Inflammatory macrophage (primary cell): ENCODE results near the gene FHIT.

Source experiments
- DNase-seq, 2 donors: peaks; one replicate each; pipeline ENCODE4 v3.0.0-alpha.2; 2020 to 2022

FHIT gene

DNA sequence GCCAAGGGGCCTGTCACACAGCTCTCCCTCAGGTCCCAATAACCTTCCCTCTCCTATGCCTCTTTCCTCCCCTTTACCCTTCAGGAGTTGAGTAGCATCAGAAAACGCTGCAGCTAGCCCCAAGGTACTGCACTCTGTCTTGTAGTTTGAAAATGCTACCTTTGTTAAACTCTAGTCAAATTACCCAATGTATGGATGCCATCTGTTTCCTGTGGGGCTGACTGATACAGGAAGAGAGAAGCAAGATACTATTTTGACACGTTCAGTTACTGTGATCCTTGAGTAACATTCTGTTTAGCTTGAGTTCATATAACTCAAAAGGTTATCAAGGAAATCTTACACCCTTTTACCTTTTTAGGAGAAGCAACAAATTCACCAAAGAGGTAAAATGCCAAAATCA, 493.1 kb downstream of the FHIT start:
- peak in 1 of 2 donors; percentile 13 for DNase-seq

DNA sequence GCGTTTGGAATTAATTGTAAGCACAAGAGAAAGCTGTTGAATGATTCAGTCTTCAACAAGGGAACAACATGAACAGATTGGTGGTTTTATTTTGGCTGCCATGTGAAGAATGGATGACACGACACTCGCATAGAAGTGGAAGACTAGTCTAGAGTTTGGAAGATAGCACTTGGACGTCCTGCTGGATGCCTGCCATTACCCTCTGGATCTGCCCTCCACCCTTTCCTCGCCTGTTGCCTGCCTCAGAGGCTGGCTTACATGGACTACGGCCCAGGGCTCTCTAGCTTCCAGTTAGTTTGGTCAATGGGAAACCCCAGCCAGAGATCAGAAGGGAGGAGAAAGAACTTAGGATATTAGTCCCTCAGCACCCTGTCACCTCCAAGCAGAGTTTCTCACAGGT, 493.5 kb downstream of the FHIT start:
- no peak for DNase-seq

DNA sequence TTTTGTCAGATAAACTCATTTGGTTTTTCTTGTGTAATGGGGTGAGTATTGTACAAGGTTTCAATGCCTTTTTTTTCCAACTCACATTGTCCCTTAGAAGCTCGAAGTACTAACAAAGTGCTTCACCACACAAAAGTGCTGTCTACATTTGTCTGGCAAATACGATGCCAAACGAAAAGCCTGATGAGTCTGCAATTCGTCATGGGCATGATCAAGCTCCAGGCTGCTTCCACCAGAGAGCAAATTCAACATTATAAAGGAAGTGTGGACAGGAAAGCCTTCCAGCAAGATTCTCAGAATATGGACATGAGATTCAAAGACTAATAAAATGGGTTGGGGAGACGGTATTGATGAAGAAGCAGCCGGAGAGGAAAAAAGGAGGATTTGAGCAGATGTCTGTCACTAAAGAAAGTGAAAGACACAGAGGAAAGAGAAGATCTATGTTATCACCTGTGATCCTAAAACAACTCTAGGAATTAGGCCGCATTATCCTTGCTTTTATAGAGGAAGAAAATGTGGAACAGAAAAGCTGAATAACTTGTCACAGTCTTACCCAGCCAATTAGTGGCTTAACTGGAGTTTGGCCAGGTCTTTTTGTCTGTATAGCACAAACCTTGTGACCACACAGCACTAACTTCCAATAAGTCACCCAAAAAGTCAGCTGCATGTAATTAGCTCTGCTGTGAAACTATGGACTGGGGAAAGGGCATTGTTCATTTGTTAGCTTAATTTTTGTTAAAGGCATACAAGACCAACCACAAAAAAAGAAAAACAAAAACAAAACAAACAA, 494.8 kb downstream of the FHIT start:
- DNase-seq: no peak

DNA sequence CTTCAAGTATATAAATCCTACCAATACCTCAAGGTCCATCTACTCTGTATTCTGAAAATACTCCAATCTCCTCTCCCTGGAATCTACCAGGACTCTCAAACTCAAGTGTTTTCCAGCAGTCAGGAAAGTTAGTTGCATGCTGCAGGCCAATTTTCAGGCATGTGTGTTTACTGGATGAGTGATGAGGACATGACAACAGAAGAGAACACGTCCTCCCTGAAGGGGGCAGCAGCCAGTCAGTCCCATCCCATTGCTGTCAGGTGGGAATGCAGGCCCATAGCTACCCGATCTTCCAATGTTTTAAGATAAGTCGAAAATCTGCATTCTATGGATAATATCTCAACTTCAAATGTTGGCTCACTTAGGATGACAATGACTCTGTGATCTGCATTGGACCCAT, 496.2 kb downstream of the FHIT start:
- no peak for DNase-seq

DNA sequence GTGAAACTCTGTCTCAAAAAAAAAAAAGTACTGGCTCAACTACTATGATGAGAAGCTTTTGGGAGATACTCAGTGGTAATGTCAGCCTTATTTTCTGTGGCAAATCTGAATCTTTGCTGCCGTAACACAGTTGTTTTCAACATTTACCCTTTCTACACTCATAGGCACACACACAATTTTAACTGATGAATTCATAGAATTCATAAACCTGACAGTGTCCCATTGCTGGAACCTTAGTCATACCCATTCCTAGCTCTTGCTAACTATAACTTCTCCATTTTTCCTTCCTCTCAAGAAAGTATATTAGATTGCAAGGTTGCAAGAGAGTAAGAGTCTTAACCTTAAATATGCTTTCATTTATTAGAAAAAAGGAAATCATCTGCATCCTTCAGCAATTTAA, 496.6 kb downstream of the FHIT start:
- peak; percentile 10 to 37 for DNase-seq

- no peak for DNase-seq
Measured at GRCh38 chr3:60752809-60753208, 498.4 kb downstream of the FHIT start.

DNA sequence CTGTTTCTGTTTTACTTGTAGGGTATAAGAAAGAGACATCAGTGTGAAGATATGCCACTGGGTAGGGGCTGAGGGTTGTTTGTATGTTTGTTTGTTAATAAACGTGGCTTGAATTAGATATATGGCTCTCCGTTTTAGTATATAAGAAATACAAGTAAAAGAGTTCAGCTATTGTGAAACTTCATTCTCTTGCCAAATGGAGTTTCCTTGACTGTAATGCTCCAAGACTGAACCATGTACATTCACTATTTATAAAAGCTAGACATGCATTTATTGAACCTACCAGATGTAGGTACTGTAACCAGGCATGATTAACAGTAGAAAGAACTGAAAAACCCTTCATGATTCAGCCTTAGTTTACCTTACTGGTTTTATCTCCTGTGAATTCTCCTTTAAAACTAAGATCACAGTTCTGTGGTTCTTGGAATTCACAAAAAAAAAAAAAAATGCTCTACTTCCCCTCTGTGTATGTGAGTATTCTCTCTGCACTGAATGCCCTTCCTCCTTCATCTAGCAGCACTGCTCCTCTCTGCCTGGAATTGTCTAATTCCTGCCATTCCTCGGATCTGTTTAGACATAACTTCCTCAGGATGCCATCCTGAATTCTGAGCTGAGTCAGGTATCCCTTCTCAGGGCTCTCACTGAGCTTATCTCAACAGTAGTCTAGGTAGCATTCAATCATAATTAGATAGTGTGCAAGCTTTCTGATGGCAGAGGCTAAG, 504.4 kb downstream of the FHIT start:
- DNase-seq: peak; percentile 5 to 45

DNA sequence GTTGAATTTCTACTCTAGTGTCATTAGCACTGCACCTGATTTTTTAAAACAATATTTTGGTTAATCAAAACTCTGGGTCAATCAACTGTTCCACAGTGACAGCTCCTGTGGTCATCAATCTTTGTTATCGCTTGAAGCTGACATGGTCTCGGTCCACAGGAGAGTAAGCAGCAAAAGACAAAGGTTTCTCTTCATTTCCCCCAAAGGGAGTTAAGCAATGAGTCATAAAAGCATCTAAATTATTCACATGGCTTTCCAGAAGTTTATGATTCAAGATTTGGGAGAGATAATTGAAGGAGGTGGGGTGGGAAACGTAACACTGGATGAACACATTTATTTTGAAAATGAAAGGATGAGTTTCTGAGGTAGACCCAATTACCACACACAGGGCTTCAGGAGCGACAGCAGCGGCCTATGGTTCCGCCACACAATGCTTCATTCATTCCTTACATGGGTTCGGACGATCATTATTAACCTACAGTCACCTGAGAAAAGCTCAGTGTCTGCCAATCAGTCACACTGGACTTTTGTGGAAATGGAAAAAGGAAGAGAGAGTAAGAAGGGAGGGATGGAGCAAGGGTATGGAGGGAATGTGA, 505.1 kb downstream of the FHIT start:
- no peak for DNase-seq

- no peak for DNase-seq
Measured at GRCh38 chr3:60743631-60744164, 507.6 kb downstream of the FHIT start.

DNA sequence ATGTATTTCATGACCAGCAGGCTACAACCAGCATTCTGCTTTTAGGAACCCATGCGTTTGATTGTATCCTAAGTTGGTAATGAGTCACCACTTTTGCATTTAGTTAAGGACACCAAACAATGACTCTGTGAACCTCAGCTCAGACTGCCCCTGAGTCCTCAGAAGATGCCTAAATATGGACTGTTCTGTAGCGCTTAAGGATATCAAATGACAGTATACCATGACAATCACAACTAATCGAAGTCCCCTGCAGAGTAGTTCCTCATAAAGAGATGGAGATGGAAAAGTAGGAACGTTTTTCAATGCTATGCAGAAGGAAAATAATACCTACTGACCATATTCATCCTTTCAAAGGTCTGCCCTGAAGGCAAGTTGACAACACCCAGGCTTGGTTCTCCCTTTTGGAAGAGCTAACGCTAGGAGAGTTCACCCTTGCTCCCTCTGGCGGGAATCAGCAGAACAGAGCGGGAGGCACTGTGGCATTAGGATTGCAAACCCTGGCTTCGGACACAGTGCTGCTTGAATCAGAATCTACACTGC, 508.6 kb downstream of the FHIT start:
- no peak for DNase-seq

DNA sequence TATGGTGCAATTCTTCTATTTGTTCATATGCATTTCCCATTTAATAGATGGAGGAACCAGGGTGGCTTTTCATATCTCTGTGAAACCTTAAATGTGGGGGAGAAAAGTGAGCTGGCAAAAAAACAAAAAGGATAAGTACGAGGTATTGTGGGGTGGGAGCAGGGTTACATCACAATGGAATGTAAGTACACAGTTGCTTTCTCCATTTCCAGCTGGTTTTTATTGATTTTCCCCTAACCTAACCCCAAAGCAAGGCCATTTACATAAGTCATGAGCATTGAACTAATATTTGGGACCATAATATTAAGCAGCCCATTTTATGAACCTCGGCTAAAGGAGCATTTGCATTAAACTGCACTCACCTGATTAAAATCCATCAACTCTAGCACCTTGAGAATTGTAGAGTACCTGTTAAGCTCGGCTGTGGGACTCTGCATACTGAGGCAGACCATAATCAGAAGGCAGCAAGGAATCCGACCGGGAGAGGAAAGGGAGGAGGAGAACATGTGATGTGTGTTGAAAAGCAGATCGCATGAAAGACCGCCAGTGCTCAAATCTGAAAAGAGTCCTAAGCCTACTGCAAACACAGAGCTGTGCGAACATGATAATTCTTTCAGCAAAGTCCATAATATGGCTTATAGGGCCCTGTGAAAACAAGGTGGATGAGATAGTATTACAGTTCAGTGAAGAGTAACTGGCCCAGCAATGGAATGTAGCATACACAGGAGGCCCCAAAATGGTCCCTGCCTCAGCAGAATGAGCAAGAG, 513.4 kb downstream of the FHIT start:
- no peak for DNase-seq

GRCh38 chr3:60730371-60730770, 520.9 kb downstream of the FHIT start:
- DNase-seq: no peak

DNA sequence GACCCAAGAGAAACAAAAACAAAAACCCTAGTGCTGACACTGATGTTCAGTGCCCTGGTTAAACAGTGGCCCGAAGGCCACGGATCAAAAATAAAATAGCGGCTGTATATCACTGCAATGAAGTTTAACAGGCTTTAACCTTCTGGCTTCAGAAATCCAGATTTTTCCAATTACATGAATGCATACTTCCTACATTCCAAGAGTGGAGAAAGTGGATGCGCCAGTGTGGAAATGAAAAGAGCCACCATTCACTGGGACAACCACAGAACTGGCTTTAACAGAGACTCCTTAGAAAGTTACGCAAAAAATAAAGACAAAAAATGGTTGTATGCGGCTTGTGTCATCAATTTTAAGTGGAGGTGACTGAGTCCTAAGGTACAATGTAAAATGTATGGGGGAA, 522.2 kb downstream of the FHIT start:
- DNase-seq: no peak

DNA sequence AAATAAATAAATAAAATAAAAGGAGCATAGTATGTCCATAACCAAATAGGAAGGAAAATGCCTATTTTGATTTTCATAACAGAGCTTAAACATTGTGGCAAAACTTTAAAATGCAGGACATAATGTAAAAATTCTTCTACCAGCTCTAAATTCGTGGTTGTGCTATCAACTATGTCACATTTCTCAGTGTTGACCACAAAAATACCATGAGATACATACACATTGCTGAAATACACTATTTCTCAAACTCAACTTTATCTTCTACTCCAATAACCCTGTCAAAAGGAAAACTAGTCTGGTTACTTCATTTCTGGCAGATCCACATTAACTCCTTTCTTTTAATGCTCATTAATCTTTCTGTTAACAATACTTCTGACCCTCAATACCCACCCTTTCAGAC, 523.2 kb downstream of the FHIT start:
- no peak for DNase-seq

DNA sequence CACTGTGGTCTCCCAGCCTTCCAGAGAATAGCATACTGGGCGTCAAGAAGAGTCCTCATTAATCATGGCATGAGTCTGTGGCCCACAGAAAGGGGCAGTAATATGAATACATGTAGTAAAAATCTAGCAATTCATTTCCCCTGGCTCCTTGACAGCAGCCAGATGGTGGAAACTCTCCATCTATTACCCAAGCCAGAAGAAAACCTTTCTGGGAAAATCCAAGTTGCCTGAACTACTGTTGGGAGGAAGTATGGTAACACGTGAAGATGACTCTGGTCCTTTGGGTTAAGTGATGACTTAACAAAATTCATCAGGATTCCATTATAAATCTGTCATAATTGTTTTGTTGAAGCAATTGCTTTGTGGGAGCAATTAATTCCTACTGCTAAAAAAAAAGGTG, 530.5 kb downstream of the FHIT start:
- DNase-seq: no peak

DNA sequence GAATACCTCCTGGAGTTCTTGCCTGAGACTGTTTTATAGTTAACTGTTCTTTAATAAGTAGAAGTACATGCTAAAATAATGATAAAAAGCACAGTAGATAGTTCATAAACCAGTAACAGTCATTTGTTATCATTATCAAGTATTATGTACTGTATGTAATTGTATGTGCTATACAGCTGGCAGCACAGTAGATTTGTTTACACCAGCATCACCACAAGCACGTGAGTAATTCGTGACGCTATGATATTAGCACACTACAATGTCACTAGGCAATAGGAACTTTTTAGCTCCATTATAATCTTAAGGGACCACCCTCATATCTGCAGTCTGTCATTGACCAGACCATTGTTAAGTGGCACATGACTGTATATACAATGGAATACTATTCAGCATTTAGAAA, 534.7 kb downstream of the FHIT start:
- DNase-seq: no peak

- no peak for DNase-seq
Measured at GRCh38 chr3:60708191-60708975, 542.9 kb downstream of the FHIT start.

- no peak for DNase-seq
Measured at GRCh38 chr3:60707452-60708020, 543.7 kb downstream of the FHIT start.

- DNase-seq: no peak
Measured at GRCh38 chr3:60703956-60704736, 547.1 kb downstream of the FHIT start.

DNA sequence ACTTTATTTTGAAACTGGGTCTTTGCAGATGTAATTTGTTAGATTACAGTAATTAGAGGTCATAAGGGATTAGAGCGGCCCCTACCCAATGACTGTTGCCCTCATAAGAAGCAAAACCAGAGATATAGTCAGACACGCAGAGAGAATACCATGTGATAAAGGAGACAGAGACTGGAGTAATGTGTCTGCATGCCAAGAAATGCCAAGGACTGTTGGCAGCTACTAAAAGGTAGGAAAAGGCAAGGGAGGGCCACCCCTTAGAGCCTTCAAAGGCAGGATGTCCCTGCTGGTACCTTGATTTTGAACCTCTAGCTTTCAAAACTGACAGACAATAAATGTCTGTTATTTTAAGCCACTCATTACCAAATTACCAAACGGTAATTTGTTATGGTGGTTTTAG, 548.2 kb downstream of the FHIT start:
- no peak for DNase-seq

DNA sequence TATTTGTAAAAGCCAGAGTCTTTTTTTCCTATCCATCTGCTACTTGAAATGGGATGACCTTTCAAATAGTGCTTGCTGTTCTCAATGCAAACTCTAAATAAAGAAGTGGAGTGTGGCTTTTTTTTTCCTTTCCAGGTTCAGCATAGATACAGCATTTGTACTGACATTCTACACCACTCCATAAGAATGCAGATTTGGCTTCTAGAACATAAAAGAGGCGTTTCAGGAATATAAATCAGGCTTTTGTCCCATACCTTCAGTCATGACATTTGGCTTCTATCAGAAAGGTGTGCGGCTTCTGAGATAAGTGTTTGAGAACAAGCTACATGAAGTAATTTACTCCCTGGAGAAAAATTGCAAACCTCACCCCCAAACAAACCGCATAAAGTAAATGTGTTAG, 553.1 kb downstream of the FHIT start:
- no peak for DNase-seq
